Smooth muscle cell (in vitro differentiated cells): Measurements from ENCODE around the gene PAX4. TPM values are rescaled to one million over a fixed set of nuclear protein-coding genes. Genes with fewer than 3 reads are reported as not detected.

ENCODE experiments used
- DNase-seq: peaks from one replicate; lab custom pipeline; 2025; ENCODE audit not compliant: unreplicated experiment; lab: John Stamatoyannopoulos, UW
- H2AFZ ChIP-seq: fragments of 200-600 bp; sonication (generic); 2 replicates; pipeline ENCODE4 v1.6.0; 2016; ENCODE audit warnings: antibody characterized with exemption, low read depth, mild to moderate bottlenecking
- H3F3A ChIP-seq: fragments of 200-600 bp; sonication (generic); 2 replicates; pipeline ENCODE4 v1.6.0; 2017; ENCODE audit warnings: antibody characterized with exemption, low read depth
- H3K27ac ChIP-seq: fragments of 200-600 bp; sonication (generic); 2 replicates; pipeline ENCODE4 v1.5.1; 2016; ENCODE audit warnings: low read depth, mild to moderate bottlenecking
- H3K27me3 ChIP-seq: fragments of 200-600 bp; sonication (generic); 2 replicates; pipeline ENCODE4 v1.6.1; 2016; ENCODE audit warnings: low read depth, mild to moderate bottlenecking
- H3K36me3 ChIP-seq: fragments of 200-600 bp; sonication (generic); 2 replicates; pipeline ENCODE4 v1.5.1; 2016; ENCODE audit warnings: low read depth
- H3K4me1 ChIP-seq: fragments of 200-600 bp; sonication (generic); 2 replicates; pipeline ENCODE4 v1.5.1; 2016; ENCODE audit warnings: low read depth
- H3K4me2 ChIP-seq: fragments of 200-600 bp; sonication (generic); 2 replicates; pipeline ENCODE4 v1.6.0; 2016; ENCODE audit warnings: mild to moderate bottlenecking
- H3K4me3 ChIP-seq: fragments of 200-600 bp; sonication (generic); 2 replicates; pipeline ENCODE4 v1.5.1; 2016; ENCODE audit warnings: mild to moderate bottlenecking
- H3K79me2 ChIP-seq: fragments of 200-600 bp; sonication (generic); 2 replicates; pipeline ENCODE4 v1.6.0; 2016; ENCODE audit warnings: low read depth, mild to moderate bottlenecking
- H3K9ac ChIP-seq: fragments of 200-600 bp; sonication (generic); 2 replicates; pipeline ENCODE4 v1.6.0; 2016; ENCODE audit warnings: low read depth
- H3K9me3 ChIP-seq: fragments of 200-600 bp; sonication (generic); replicated peaks from 2 replicates; pipeline ENCODE4 v1.5.1; 2016; ENCODE audit warnings: low read depth
- H4K20me1 ChIP-seq: fragments of 200-600 bp; sonication (generic); 2 replicates; pipeline ENCODE4 v1.6.0; 2016; ENCODE audit warnings: low read depth
- CTCF ChIP-seq: fragments of 200-600 bp; sonication (generic); IDR thresholded peaks from 2 replicates; pipeline ENCODE4 v1.5.1; 2017; ENCODE audit warnings: borderline replicate concordance, mild to moderate bottlenecking, antibody characterized with exemption; ENCODE audit not compliant: insufficient read depth, poor library complexity, severe bottlenecking
- WGBS: methylation state at CpG from one replicate; pipeline ENCODE4 v1.1.7; 2016; ENCODE audit warnings: low lambda C conversion rate; 5-methylcytosine and 5-hydroxymethylcytosine counted together
- polyA plus RNA-seq: library from polyadenylated mRNA; unstranded; fragments of >200 nt; fragmentation: Nextera tagmentation; extraction: Ambion mirVana; gene quantifications from 2 replicates; pipeline ENCODE4 v1.2.1, GENCODE V29; 2016
- total RNA-seq: library from RNA; depleted of rRNA; stranded (reverse); fragments of >200 nt; gene quantifications from 2 replicates; pipeline ENCODE4 v1.2.3, GENCODE V29; 2014

PAX4 gene
- total and polyA plus RNA-seq, 2 experiments from 2014 or later, result not detected

- Histone ChIP-seq H4K20me1 (no peaks in the 10 kb centered on the region), H3K79me2 (no peaks in the 10 kb centered on the region), H3K27me3 (no peaks in the 10 kb centered on the region), H3K4me3 (no peak overlapping the region), H3K27ac (no peak overlapping the region), H2AFZ (no peak overlapping the region), H3K36me3 (no peaks in the 10 kb centered on the region), H3F3A (no peaks in the 10 kb centered on the region), H3K4me2 (no peak overlapping the region), H3K9me3 (no peaks in the 10 kb centered on the region), H3K9ac (no peak overlapping the region), H3K4me1 (no peaks in the 10 kb centered on the region)
- WGBS, result 82% methylated on average over 3 of the region's 3 CpGs
- no peak for TF ChIP-seq CTCF
- no peak for DNase-seq
These were observed 17.1 kb downstream of the PAX4 start for GRCh38 chr7:127600885-127601284.

GRCh38 chr7:127598318-127598717, 19.6 kb downstream of the PAX4 start:
- H3K4me3 ChIP-seq, result no peak overlapping the region
- no peak overlapping the region for H2AFZ ChIP-seq
- no peak for DNase-seq
- WGBS, result 44% methylated on average over 6 of the region's 6 CpGs
- TF ChIP-seq CTCF, result peak; percentile 8
- no peaks in the 10 kb centered on the region for H3K27me3 ChIP-seq
- no peaks in the 10 kb centered on the region for H3F3A ChIP-seq
- H3K9ac ChIP-seq, result no peak overlapping the region
- no peak overlapping the region for H3K27ac ChIP-seq
- no peaks in the 10 kb centered on the region for H3K4me1 ChIP-seq
- no peaks in the 10 kb centered on the region for H3K9me3 ChIP-seq
- H3K79me2 ChIP-seq, result no peaks in the 10 kb centered on the region
- no peaks in the 10 kb centered on the region for H4K20me1 ChIP-seq
- H3K36me3 ChIP-seq, result no peaks in the 10 kb centered on the region
- H3K4me2 ChIP-seq, result no peak overlapping the region

GRCh38 chr7:127595737-127596136, 22.2 kb downstream of the PAX4 start:
- Histone ChIP-seq H3K27me3 (no peaks in the 10 kb centered on the region), H2AFZ (no peak overlapping the region), H3K9me3 (no peaks in the 10 kb centered on the region), H3K9ac (no peak overlapping the region), H4K20me1 (no peaks in the 10 kb centered on the region), H3K4me3 (no peak overlapping the region), H3K36me3 (peaks cover 3% of the 10 kb centered on the region), H3F3A (no peaks in the 10 kb centered on the region), H3K27ac (no peak overlapping the region), H3K79me2 (no peaks in the 10 kb centered on the region), H3K4me2 (no peak overlapping the region), H3K4me1 (no peaks in the 10 kb centered on the region)
- WGBS, result 94% methylated on average over 5 of the region's 5 CpGs
- DNase-seq, result no peak
- no peak for TF ChIP-seq CTCF

- H3K27ac ChIP-seq, result no peak overlapping the region
- no peak for TF ChIP-seq CTCF
- 92% methylated on average over 1 of the region's 1 CpG for WGBS
- H2AFZ ChIP-seq, result no peak overlapping the region
- no peak for DNase-seq
- no peaks in the 10 kb centered on the region for H3F3A ChIP-seq
- H3K4me2 ChIP-seq, result no peak overlapping the region
- peaks cover 8% of the 10 kb centered on the region for H3K79me2 ChIP-seq
- no peak overlapping the region for H3K4me3 ChIP-seq
- no peak overlapping the region for H3K9ac ChIP-seq
- no peaks in the 10 kb centered on the region for H3K9me3 ChIP-seq
- peaks cover under 1% of the 10 kb centered on the region for H3K4me1 ChIP-seq
- H3K36me3 ChIP-seq, result peaks cover 3% of the 10 kb centered on the region
- no peaks in the 10 kb centered on the region for H3K27me3 ChIP-seq
- peaks cover 7% of the 10 kb centered on the region for H4K20me1 ChIP-seq
These were observed 23.5 kb downstream of the PAX4 start for GRCh38 chr7:127594490-127594889.
